Measurements from ENCODE around the gene PLEKHA5. TPM values are rescaled to one million over a fixed set of nuclear protein-coding genes. Genes with fewer than 3 reads are reported as not detected.

PLEKHA5 gene
- total RNA-seq, 2 donors from 2014 or later = 31.0 to 32.7 TPM

GRCh38 chr12:19298836-19299605, 169.5 kb downstream of the PLEKHA5 start:
- Histone ChIP-seq H3K9me3 (no peaks in the 10 kb centered on the region), H3K27ac (no peak overlapping the region), H3K9ac (ENCODE audit: low read depth in 2 of 2, low read length in 2 of 2) (no peak overlapping the region), H3K36me3 (no peaks in the 10 kb centered on the region), H3K4me3 (no peak overlapping the region), H3K4me1 (no peaks in the 10 kb centered on the region), H3K27me3 (no peaks in the 10 kb centered on the region)
- DNase-seq = no peak
- intact Hi-C loops (cut with DNase I) = no loop called here
- TF ChIP-seq, protein P1, sequence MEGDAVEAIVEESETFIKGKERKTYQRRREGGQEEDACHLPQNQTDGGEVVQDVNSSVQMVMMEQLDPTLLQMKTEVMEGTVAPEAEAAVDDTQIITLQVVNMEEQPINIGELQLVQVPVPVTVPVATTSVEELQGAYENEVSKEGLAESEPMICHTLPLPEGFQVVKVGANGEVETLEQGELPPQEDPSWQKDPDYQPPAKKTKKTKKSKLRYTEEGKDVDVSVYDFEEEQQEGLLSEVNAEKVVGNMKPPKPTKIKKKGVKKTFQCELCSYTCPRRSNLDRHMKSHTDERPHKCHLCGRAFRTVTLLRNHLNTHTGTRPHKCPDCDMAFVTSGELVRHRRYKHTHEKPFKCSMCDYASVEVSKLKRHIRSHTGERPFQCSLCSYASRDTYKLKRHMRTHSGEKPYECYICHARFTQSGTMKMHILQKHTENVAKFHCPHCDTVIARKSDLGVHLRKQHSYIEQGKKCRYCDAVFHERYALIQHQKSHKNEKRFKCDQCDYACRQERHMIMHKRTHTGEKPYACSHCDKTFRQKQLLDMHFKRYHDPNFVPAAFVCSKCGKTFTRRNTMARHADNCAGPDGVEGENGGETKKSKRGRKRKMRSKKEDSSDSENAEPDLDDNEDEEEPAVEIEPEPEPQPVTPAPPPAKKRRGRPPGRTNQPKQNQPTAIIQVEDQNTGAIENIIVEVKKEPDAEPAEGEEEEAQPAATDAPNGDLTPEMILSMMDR (IDR thresholded peaks at IDR 0.05) = no peak

GRCh38 chr12:19299765-19300164, 170.2 kb downstream of the PLEKHA5 start:
- TF ChIP-seq, protein P1 (IDR thresholded peaks at IDR 0.05) = no peak
- Histone ChIP-seq H3K9me3 (no peaks in the 10 kb centered on the region), H3K4me3 (no peak overlapping the region), H3K4me1 (no peaks in the 10 kb centered on the region), H3K27me3 (no peaks in the 10 kb centered on the region), H3K27ac (no peak overlapping the region), H3K9ac (ENCODE audit: low read depth in 2 of 2, low read length in 2 of 2) (no peak overlapping the region), H3K36me3 (no peaks in the 10 kb centered on the region)
- DNase-seq = no peak
- intact Hi-C loops (cut with DNase I) = no loop called here

DNA sequence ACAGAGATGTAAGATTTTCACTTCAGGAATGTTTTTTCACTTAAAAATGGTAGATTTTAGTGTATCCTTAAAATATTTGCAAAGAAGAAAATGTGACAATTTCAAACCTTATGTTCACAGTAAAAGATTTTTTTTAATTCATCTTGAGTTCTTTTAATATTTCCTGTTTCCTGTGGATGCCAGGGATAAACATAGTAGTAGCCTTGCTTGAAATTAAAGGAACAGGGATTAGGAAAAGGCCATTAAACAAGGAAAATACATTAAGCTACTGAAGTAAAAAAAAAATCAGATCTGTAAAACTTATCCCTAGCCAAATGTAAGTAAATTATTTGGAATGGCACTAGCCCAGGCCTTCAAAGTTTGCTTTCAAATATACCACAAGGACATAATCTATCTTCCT, 171.7 kb downstream of the PLEKHA5 start:
- TF ChIP-seq, protein P1 (IDR thresholded peaks at IDR 0.05) = no peak
- no peaks in the 10 kb centered on the region for H3K4me1 ChIP-seq
- H3K4me3 ChIP-seq = no peak overlapping the region
- no peak overlapping the region for H3K27ac ChIP-seq
- no peaks in the 10 kb centered on the region for H3K36me3 ChIP-seq
- no peaks in the 10 kb centered on the region for H3K27me3 ChIP-seq
- DNase-seq = no peak
- intact Hi-C loops (cut with DNase I) = no loop called here
- no peaks in the 10 kb centered on the region for H3K9me3 ChIP-seq
- no peak overlapping the region for H3K9ac ChIP-seq (ENCODE audit: low read depth in 2 of 2, low read length in 2 of 2)

DNA sequence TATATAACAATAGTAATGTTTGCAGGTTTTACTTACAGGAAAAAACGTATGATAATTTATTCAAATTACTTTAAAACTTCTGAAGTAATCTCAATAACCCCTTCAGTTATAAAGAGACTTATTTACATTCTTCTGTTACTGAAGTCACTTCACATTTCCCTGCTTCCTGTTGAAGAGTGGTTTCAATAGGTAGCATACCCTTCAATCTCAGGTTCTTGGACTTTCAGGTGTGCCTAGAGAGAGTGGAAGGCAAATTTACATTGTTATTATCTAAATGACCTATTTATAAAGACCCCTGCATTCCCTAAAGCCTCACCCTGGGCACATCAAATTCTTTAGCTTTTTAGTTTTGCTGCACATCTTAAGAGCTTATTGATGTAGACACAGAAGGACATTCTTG, 172.2 kb downstream of the PLEKHA5 start:
- TF ChIP-seq, protein P1 (IDR thresholded peaks at IDR 0.05) = no peak
- DNase-seq = no peak
- no peak overlapping the region for H3K27ac ChIP-seq

DNA sequence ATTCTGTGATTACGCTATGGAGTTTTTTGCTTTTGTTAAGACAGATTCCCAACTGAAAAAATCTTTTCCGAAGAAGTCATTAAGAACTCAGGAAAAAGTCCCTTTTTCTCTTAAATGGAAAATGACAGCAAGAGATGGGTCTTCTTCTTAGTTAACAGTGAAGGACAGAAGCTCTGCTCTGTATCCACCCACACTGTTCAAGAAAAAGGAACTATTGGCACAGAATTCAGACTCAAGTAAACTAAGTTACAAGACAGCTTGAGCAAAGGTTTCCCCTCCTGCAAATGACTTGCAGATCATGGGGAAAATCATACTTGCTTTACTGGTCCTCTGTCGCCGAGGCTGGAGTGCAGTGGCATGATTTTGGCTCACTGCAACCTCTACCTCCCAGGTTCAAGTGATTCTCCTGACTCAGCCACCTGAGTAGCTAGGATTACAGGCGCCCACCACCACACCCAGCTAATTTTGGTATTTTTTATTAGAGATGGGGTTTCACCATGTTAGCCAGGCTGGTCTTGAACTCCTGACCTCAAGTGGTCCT, 172.6 kb downstream of the PLEKHA5 start:
- TF ChIP-seq, protein P1 (IDR thresholded peaks at IDR 0.05) = no peak
- Histone ChIP-seq H3K4me3 (no peak overlapping the region), H3K36me3 (no peaks in the 10 kb centered on the region), H3K27ac (no peak overlapping the region), H3K27me3 (no peaks in the 10 kb centered on the region), H3K9ac (ENCODE audit: low read depth in 2 of 2, low read length in 2 of 2) (no peak overlapping the region), H3K9me3 (no peaks in the 10 kb centered on the region), H3K4me1 (no peaks in the 10 kb centered on the region)
- no peak for DNase-seq
- intact Hi-C loops (cut with DNase I) = no loop called here

More for the DNA sequence above, 172.2 kb downstream of the PLEKHA5 start:
- no peak overlapping the region for H3K9ac ChIP-seq (ENCODE audit: low read depth in 2 of 2, low read length in 2 of 2)
- no peak overlapping the region for H3K4me3 ChIP-seq
- intact Hi-C loops (cut with DNase I) = no loop called here
- H3K4me1 ChIP-seq = no peaks in the 10 kb centered on the region
- H3K9me3 ChIP-seq = no peaks in the 10 kb centered on the region
- H3K27me3 ChIP-seq = no peaks in the 10 kb centered on the region
- no peaks in the 10 kb centered on the region for H3K36me3 ChIP-seq

Data from colonic mucosa (tissue), 4 donors.